Skin of body (tissue), 3 donors: ENCODE measurements around the gene RBP5. TPM values are rescaled to one million over a fixed set of nuclear protein-coding genes. Genes with fewer than 3 reads are reported as not detected.

ENCODE experiments used
- DNase-seq: peaks from one replicate; lab custom pipeline; 2025; lab: John Stamatoyannopoulos, UW
- small RNA-seq: library from RNA; depleted of rRNA; stranded (forward); fragments of <200 nt; gene quantifications from one replicate; pipeline ENCODE3, GENCODE V24; 2014; ENCODE audit warnings: low replicate concordance
- total RNA-seq: library from RNA; depleted of rRNA; stranded (reverse); fragments of >200 nt; gene quantifications from one replicate; pipeline ENCODE4 v1.2.3, GENCODE V29; 2014

The RBP5 gene
- total RNA-seq, 1 donor from 2014 or later: 1.4 TPM

- DNase-seq: no peak
These were observed 52.8 kb downstream of the RBP5 start for GRCh38 chr12:7075939-7076338.

- no peak for DNase-seq
These were observed 53.2 kb downstream of the RBP5 start for GRCh38 chr12:7075518-7075917.

- DNase-seq: no peak
These were observed 54.7 kb downstream of the RBP5 start for GRCh38 chr12:7073946-7074345.

Small RNA genes lying within 50 kb of the gene (small RNA-seq; reads per million reads assigned to genes)
- gene RNU6-485P: not detected

Other genes with a start within 250 kb of the RBP5 start
- gene LRRC23, start 224.1 kb downstream of the RBP5 start, total RNA-seq: 4.3 TPM
- 9.0 TPM for gene ENO2, start 214.3 kb downstream of the RBP5 start, total RNA-seq
- gene ATN1, start 200.9 kb downstream of the RBP5 start, total RNA-seq: 39.4 TPM
- gene RNU7-1, start 185.1 kb downstream of the RBP5 start, total RNA-seq: not detected
- 130 TPM for gene C12orf57, start 184.9 kb downstream of the RBP5 start, total RNA-seq
- gene PTPN6, start 177.5 kb downstream of the RBP5 start, total RNA-seq: 12.6 TPM
- gene PHB2, start 158.2 kb downstream of the RBP5 start, total RNA-seq: 113 TPM
- 22.0 TPM for gene EMG1, start 158.0 kb downstream of the RBP5 start, total RNA-seq
- gene LPCAT3, start 110.4 kb downstream of the RBP5 start, total RNA-seq: 24.9 TPM
- gene C1S, start 68.2 kb downstream of the RBP5 start, total RNA-seq: 99.0 TPM
- 78.8 TPM for gene C1R, start 36.4 kb downstream of the RBP5 start, total RNA-seq
- gene C1RL, start 19.7 kb downstream of the RBP5 start, total RNA-seq: 10.4 TPM
- 31.7 TPM for gene CLSTN3, start 1.5 kb upstream of the RBP5 start, total RNA-seq
- 26.1 TPM for gene PEX5, start 60.8 kb upstream of the RBP5 start, total RNA-seq
- not detected for gene ACSM4, start 175.2 kb upstream of the RBP5 start, total RNA-seq